ENCODE data around the gene ANKRD34C.
"Not testable (repeated sequence)": the region's sequence is repeated elsewhere in the genome, so short reads cannot be mapped to it uniquely, and the experiment has no call there.

ANKRD34C gene

GRCh38 chr15:79311901-79312553 lies 29.5 kb downstream of the ANKRD34C start:
- DNase-seq = no peak

GRCh38 chr15:79314186-79314585 lies 31.7 kb downstream of the ANKRD34C start:
- no peak for DNase-seq

GRCh38 chr15:79314811-79315210 lies 32.3 kb downstream of the ANKRD34C start:
- no peak for DNase-seq

GRCh38 chr15:79315623-79316328 lies 33.3 kb downstream of the ANKRD34C start:
- no peak for DNase-seq

GRCh38 chr15:79316864-79317263 lies 34.3 kb downstream of the ANKRD34C start:
- no peak for DNase-seq

- not testable (repeated sequence) for DNase-seq
These were observed 37.5 kb downstream of the ANKRD34C start for GRCh38 chr15:79319973-79320372.

- DNase-seq = no peak
These were observed 39.4 kb downstream of the ANKRD34C start for GRCh38 chr15:79321876-79322275.

- no peak for DNase-seq
These were observed 39.8 kb downstream of the ANKRD34C start for GRCh38 chr15:79322306-79322705.

GRCh38 chr15:79322945-79323344 lies 40.4 kb downstream of the ANKRD34C start:
- DNase-seq = no peak

GRCh38 chr15:79329171-79329611 lies 46.7 kb downstream of the ANKRD34C start:
- no peak for DNase-seq
